Measurements from ENCODE around the gene SLC6A18. TPM values are rescaled to one million over a fixed set of nuclear protein-coding genes. Genes with fewer than 3 reads are reported as not detected.

SLC6A18 gene
- total and polyA plus RNA-seq, 9 of the 15 experiments (the other 6 are each of a cell fraction or from before 2014, with no cell fraction given): not detected

DNA sequence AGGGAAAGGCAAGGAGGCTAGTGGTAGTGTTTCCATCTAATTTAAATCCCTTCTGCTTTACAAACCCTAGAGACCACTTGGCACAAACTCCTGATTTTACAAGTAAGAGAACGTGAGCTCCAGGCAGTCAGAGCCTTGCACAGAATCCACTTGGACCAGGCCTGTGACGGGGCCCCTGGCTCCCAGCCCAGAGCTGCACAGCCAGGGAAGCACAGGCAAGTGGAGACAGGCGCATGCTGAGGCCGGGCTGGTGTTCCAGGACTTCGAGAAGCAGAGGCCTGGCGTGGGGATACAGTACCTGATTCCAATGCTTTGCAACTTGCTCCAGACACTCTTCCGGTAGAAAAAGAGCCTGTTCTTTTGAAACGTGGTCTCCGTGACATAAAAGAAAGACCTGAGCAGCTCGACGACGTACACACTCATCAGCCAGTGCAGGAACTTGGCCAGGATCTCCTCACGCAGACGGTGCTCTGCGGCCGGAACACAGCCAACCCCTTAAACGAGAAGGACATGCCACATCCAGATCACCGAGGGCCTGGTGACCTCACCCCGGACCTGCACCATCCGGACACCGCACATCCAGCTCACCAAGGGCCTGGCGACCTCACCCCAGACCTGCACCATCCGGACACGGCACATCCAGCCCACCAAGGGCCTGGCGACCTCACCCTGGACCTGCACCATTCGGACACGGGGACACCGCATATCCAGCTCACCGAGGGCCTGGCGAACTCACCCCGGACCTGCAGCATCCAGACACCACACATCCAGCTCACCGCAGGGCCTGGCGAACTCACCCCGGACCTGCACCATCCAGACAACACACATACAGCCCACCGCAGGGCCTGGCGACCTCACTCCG lies 57.2 kb downstream of the SLC6A18 start:
- POLR2A ChIA-PET: no interaction called here
- CTCF ChIA-PET (ENCODE audit: low intra/inter-chr PET ratio): no interaction called here
- Histone ChIP-seq H3K27me3 (ENCODE audit: control insufficient read depth in 2 of 2, insufficient read depth in 2 of 2, low read length in 2 of 2) (peaks cover 25 to 88% of the 10 kb centered on the region in 2 experiments), H3K4me1 (replicated peaks in 1 of 2; ENCODE audit: control insufficient read depth in 2 of 2, insufficient read depth in 2 of 2, low read length in 2 of 2) (peaks cover 0 to 29% of the 10 kb centered on the region in 2 experiments; a peak in 1 of 5 replicates), H3K79me2 (ENCODE audit: control insufficient read depth, insufficient read depth, low read length) (no peaks in the 10 kb centered on the region), H4K20me1 (replicated peaks; ENCODE audit: control insufficient read depth, insufficient read depth, low read length) (peaks cover 12% of the 10 kb centered on the region; the same call in 1 of the 2 replicates), H3K9ac (ENCODE audit: insufficient read depth in 1 of 2, low read depth in 2 of 2, low read length in 2 of 2) (peak overlapping the region in 1 of 2 experiments; percentile 52; a peak in 1 of 4 replicates), H3K4me2 (ENCODE audit: insufficient read depth, low read length) (no peak overlapping the region), H3K27ac (ENCODE audit: extremely low read depth, low read depth, low read length) (no peak overlapping the region), H3K9me1 (ENCODE audit: control insufficient read depth, insufficient read depth, low read length) (no peaks in the 10 kb centered on the region), H3K9me3 (replicated peaks; ENCODE audit: control insufficient read depth, insufficient read depth, low read depth, low read length) (no peaks in the 10 kb centered on the region), H3K36me3 (ENCODE audit: control insufficient read depth, insufficient read depth, low read length) (no peaks in the 10 kb centered on the region), H2AFZ (ENCODE audit: low read depth, low read length) (no peak overlapping the region), H3K4me3 (no peak overlapping the region)
- WGBS (ENCODE audit: insufficient coverage, low coverage, missing lambda C conversion rate): 20% methylated on average over 37 of the region's 37 CpGs
- ATAC-seq (no peak), FAIRE-seq (no peak), DNase-seq (ENCODE audit: extremely low read depth in 1 of 4, low spot score in 3 of 4) (no peak)
- intact Hi-C loops (cut with micrococcal nuclease) (no loop called here), in situ Hi-C loops (cut with MboI) (no loop called here)
- no TSS peak for BruUV-seq (replicated peaks)
- TF ChIP-seq ZNF445 (CRISPR knock-in tag; IDR thresholded peaks at IDR 0.05; ENCODE audit: low read depth) (no peak), COPS2 (conservative IDR thresholded peaks at IDR 0.05) (no peak), HNRNPH1 (optimal IDR thresholded peaks at IDR 0.05; ENCODE audit: low read depth, low read length) (no peak), KLF13 (tag; IDR thresholded peaks at IDR 0.05; ENCODE audit: borderline replicate concordance, low read depth) (no peak), HMG20B (CRISPR knock-in tag; IDR thresholded peaks at IDR 0.05) (no peak), TGIF2 (CRISPR knock-in tag; IDR thresholded peaks at IDR 0.05) (no peak), ATF2 (CRISPR knock-in tag; IDR thresholded peaks at IDR 0.05) (no peak), TAL1 (IDR thresholded peaks at IDR 0.05) (no peak), KDM2B (CRISPR knock-in tag; IDR thresholded peaks at IDR 0.05) (no peak), GABPB2 (CRISPR knock-in tag; conservative IDR thresholded peaks at IDR 0.05) (no peak), KLF1 (tag; IDR thresholded peaks at IDR 0.05) (no peak), MBD1 (CRISPR knock-in tag; IDR thresholded peaks at IDR 0.05) (no peak)
- TF ChIP-seq, protein P1, sequence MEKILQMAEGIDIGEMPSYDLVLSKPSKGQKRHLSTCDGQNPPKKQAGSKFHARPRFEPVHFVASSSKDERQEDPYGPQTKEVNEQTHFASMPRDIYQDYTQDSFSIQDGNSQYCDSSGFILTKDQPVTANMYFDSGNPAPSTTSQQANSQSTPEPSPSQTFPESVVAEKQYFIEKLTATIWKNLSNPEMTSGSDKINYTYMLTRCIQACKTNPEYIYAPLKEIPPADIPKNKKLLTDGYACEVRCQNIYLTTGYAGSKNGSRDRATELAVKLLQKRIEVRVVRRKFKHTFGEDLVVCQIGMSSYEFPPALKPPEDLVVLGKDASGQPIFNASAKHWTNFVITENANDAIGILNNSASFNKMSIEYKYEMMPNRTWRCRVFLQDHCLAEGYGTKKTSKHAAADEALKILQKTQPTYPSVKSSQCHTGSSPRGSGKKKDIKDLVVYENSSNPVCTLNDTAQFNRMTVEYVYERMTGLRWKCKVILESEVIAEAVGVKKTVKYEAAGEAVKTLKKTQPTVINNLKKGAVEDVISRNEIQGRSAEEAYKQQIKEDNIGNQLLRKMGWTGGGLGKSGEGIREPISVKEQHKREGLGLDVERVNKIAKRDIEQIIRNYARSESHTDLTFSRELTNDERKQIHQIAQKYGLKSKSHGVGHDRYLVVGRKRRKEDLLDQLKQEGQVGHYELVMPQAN (IDR thresholded peaks at IDR 0.05; ENCODE audit: borderline replicate concordance): no peak
- TF ChIP-seq, protein P2, sequence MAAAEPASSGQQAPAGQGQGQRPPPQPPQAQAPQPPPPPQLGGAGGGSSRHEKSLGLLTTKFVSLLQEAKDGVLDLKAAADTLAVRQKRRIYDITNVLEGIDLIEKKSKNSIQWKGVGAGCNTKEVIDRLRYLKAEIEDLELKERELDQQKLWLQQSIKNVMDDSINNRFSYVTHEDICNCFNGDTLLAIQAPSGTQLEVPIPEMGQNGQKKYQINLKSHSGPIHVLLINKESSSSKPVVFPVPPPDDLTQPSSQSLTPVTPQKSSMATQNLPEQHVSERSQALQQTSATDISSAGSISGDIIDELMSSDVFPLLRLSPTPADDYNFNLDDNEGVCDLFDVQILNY (CRISPR knock-in tag; IDR thresholded peaks at IDR 0.05): no peak

Data from K562 (cell line).